GM23338 (cell line): ENCODE measurements around the gene C4orf54. TPM values are rescaled to one million over a fixed set of nuclear protein-coding genes. Genes with fewer than 3 reads are reported as not detected.

Experiments used
- ATAC-seq: fragments of 200-7000 bp; cut with Tn5 transposase; 3 replicates; pipeline ENCODE4 v1.9.1; 2020
- DNase-seq: peaks from one replicate; pipeline ENCODE4 v3.0.0-alpha.2; 2015; ENCODE audit warnings: low spot score
- H2AFZ ChIP-seq: fragments of 200-600 bp; sonication (generic); 2 replicates; pipeline ENCODE4 v1.8.0; 2016; ENCODE audit warnings: antibody characterized with exemption, mild to moderate bottlenecking, moderate library complexity
- H3F3A ChIP-seq: fragments of 200-600 bp; sonication (generic); replicated peaks from 2 replicates; pipeline ENCODE4 v1.8.0; 2017; ENCODE audit warnings: antibody characterized with exemption, mixed run types, low read depth
- H3K27ac ChIP-seq: fragments of 200-600 bp; sonication (generic); 2 replicates; pipeline ENCODE4 v1.6.1; 2016; ENCODE audit warnings: low read depth
- H3K27me3 ChIP-seq: fragments of 200-600 bp; sonication (generic); 2 replicates; pipeline ENCODE4 v1.8.0; 2016; ENCODE audit warnings: mild to moderate bottlenecking, mixed run types, moderate library complexity; ENCODE audit not compliant: insufficient read depth
- H3K36me3 ChIP-seq: fragments of 200-600 bp; sonication (generic); 2 replicates; pipeline ENCODE4 v1.8.0; 2016; ENCODE audit warnings: mild to moderate bottlenecking; ENCODE audit not compliant: insufficient read depth
- H3K4me1 ChIP-seq: fragments of 200-600 bp; sonication (generic); 2 replicates; pipeline ENCODE4 v1.8.0; 2016; ENCODE audit warnings: mild to moderate bottlenecking, moderate library complexity; ENCODE audit not compliant: insufficient read depth
- H3K4me2 ChIP-seq: fragments of 200-600 bp; sonication (generic); 2 replicates; pipeline ENCODE4 v1.7.1; 2017; ENCODE audit warnings: mixed run types
- H3K4me3 ChIP-seq: fragments of 200-600 bp; sonication (generic); 2 replicates; pipeline ENCODE4 v1.6.1; 2016; ENCODE audit warnings: mixed run types
- H3K79me2 ChIP-seq: fragments of 200-600 bp; sonication (generic); replicated peaks from 2 replicates; pipeline ENCODE4 v1.8.0; 2017; ENCODE audit warnings: mild to moderate bottlenecking; ENCODE audit not compliant: insufficient read depth
- H3K9me2 ChIP-seq: fragments of 200-600 bp; sonication (generic); 2 replicates; pipeline ENCODE4 v1.8.0; 2017; ENCODE audit not compliant: insufficient read depth
- H4K20me1 ChIP-seq: fragments of 200-600 bp; sonication (generic); replicated peaks from 2 replicates; pipeline ENCODE4 v1.8.0; 2017; ENCODE audit warnings: mild to moderate bottlenecking; ENCODE audit not compliant: insufficient read depth
- H3K27ac Mint-ChIP-seq: 2 replicates; pipeline ENCODE4 v1.8.0; 2020; ENCODE audit warnings: inconsistent platforms, mild to moderate bottlenecking, moderate library complexity, mixed read lengths
- H3K27me3 Mint-ChIP-seq: 3 replicates; pipeline ENCODE4 v1.8.0; 2022; ENCODE audit warnings: low read depth, mild to moderate bottlenecking, moderate library complexity, mixed read lengths, inconsistent platforms; ENCODE audit not compliant: insufficient read depth, poor library complexity
- H3K36me3 Mint-ChIP-seq: 3 replicates; pipeline ENCODE4 v1.8.0; 2021; ENCODE audit warnings: low read depth, mild to moderate bottlenecking, inconsistent platforms, moderate library complexity, mixed read lengths
- H3K4me1 Mint-ChIP-seq: 3 replicates; pipeline ENCODE4 v1.8.0; 2020; ENCODE audit warnings: mild to moderate bottlenecking, inconsistent platforms, mixed read lengths
- H3K4me3 Mint-ChIP-seq: 3 replicates; pipeline ENCODE4 v1.8.0; 2021; ENCODE audit warnings: moderate library complexity, mild to moderate bottlenecking, inconsistent platforms, mixed read lengths
- H3K9me3 Mint-ChIP-seq: 3 replicates; pipeline ENCODE4 v1.8.0; 2020; ENCODE audit warnings: moderate library complexity, mild to moderate bottlenecking, inconsistent platforms, mixed read lengths
- CTCF ChIP-seq, 2 experiments: fragments of 200-600 bp in 1 of 2; sonication (generic) in 1 of 2; conservative IDR thresholded peaks; 2 replicates each; pipeline versions ENCODE4 v1.5.1 to v1.6.1; 2016 to 2017; ENCODE audit warnings: antibody characterized with exemption in 2 of 2, low read depth in 2 of 2, mild to moderate bottlenecking in 2 of 2, moderate library complexity in 1 of 2
- ETS1 ChIP-seq: IDR thresholded peaks from 2 replicates; pipeline ENCODE4 v1.6.1; 2016; ENCODE audit warnings: antibody characterized with exemption
- JUNB ChIP-seq: IDR thresholded peaks from one replicate; pipeline ENCODE4 v1.6.1; 2016; ENCODE audit warnings: antibody characterized with exemption; ENCODE audit not compliant: unreplicated experiment
- STAT1 ChIP-seq: IDR thresholded peaks from one replicate; pipeline ENCODE4 v1.6.1; 2016; ENCODE audit warnings: antibody characterized with exemption; ENCODE audit not compliant: unreplicated experiment
- ZNF114 ChIP-seq: fragments of 250-450 bp; sonication (Bioruptor Pico); IDR thresholded peaks from 2 replicates; pipeline ENCODE4 v1.5.0; 2020; ENCODE audit warnings: mild to moderate bottlenecking, moderate library complexity
- ZNF462 ChIP-seq: fragments of 250-450 bp; sonication (Bioruptor Pico); IDR thresholded peaks from 2 replicates; pipeline ENCODE4 v1.5.0; 2020; ENCODE audit warnings: mild to moderate bottlenecking, moderate library complexity
- polyA plus RNA-seq: library from polyadenylated mRNA; unstranded; fragments of >200 nt; fragmentation: Nextera tagmentation; extraction: Ambion mirVana; gene quantifications from 2 replicates; pipeline ENCODE4 v1.2.1, GENCODE V29; 2016
- total RNA-seq: library from RNA; depleted of rRNA; stranded (reverse); fragments of >200 nt; shearing (Covaris generic); gene quantifications from 2 replicates; pipeline ENCODE4 v1.2.3, GENCODE V29; 2014

C4orf54 gene
- total and polyA plus RNA-seq, 2 experiments from 2014 or later, result 0.03 TPM; not detected in 1

GRCh38 chr4:99630857-99631360 is 26.7 kb downstream of the C4orf54 start:
- Histone ChIP-seq H3K4me1 (no peaks in the 10 kb centered on the region; the same call in 1 of the 2 replicates), H3K9me2 (no peaks in the 10 kb centered on the region), H4K20me1 (no peaks in the 10 kb centered on the region), H3K4me2 (no peak overlapping the region), H3F3A (no peaks in the 10 kb centered on the region), H2AFZ (no peak overlapping the region), H3K27ac (no peak overlapping the region), H3K27me3 (no peaks in the 10 kb centered on the region), H3K79me2 (no peaks in the 10 kb centered on the region), H3K4me3 (no peak overlapping the region), H3K36me3 (no peaks in the 10 kb centered on the region)
- H3K27me3 Mint-ChIP-seq, result no peaks in the 10 kb centered on the region
- no peak overlapping the region for H3K27ac Mint-ChIP-seq
- TF ChIP-seq JUNB (no peak), ZNF114 (CRISPR knock-in tag) (no peak), ZNF462 (CRISPR knock-in tag) (no peak), CTCF (conservative IDR thresholded peaks at IDR 0.05; ENCODE audit: low read depth in 2 of 2) (no peak), ETS1 (no peak), STAT1 (no peak)
- no peak for DNase-seq
- no peaks in the 10 kb centered on the region for H3K36me3 Mint-ChIP-seq
- H3K4me3 Mint-ChIP-seq, result no peak overlapping the region
- ATAC-seq, result no peak
- no peaks in the 10 kb centered on the region for H3K9me3 Mint-ChIP-seq
- H3K4me1 Mint-ChIP-seq, result peaks cover 15% of the 10 kb centered on the region
